Mesenchymal stem cell (in vitro differentiated cells and primary cell): ENCODE measurements around the gene KLHL17.

ENCODE experiments used
- DNase-seq: peaks from one replicate; pipeline ENCODE4 v3.0.0-alpha.2; 2013
- H2AFZ ChIP-seq: one replicate; pipeline ENCODE4 v1.6.1; 2013; ENCODE audit warnings: low read depth, mild to moderate bottlenecking, control low read depth, inconsistent platforms, low read length, moderate library complexity
- H2AK5ac ChIP-seq: 2 replicates; pipeline ENCODE4 v1.6.1; 2013; ENCODE audit warnings: low read length, moderate library complexity, mild to moderate bottlenecking, inconsistent platforms; ENCODE audit not compliant: severe bottlenecking
- H2BK120ac ChIP-seq: one replicate; pipeline ENCODE4 v1.6.1; 2013; ENCODE audit warnings: low read depth, mild to moderate bottlenecking, inconsistent platforms, low read length, moderate library complexity
- H2BK12ac ChIP-seq, 2 experiments: one replicate each; pipeline ENCODE4 v1.6.1; 2013; ENCODE audit warnings: inconsistent platforms in 2 of 2, low read length in 2 of 2, mild to moderate bottlenecking in 2 of 2, moderate library complexity in 2 of 2, control low read depth in 1 of 2
- H2BK15ac ChIP-seq: one replicate; pipeline ENCODE4 v1.6.1; 2013; ENCODE audit warnings: mild to moderate bottlenecking, low read depth, inconsistent platforms; ENCODE audit not compliant: poor library complexity, severe bottlenecking
- H2BK5ac ChIP-seq: 2 replicates; pipeline ENCODE4 v1.6.1; 2013; ENCODE audit warnings: low read depth, mild to moderate bottlenecking, low read length, control low read depth, inconsistent platforms; ENCODE audit not compliant: poor library complexity, severe bottlenecking
- H3K14ac ChIP-seq, 2 experiments: one replicate each; pipeline ENCODE4 v1.6.1; 2013; ENCODE audit warnings: inconsistent platforms in 2 of 2, low read length in 2 of 2, control low read depth in 1 of 2, mild to moderate bottlenecking in 1 of 2, moderate library complexity in 1 of 2
- H3K18ac ChIP-seq, 2 experiments: one replicate each; pipeline ENCODE4 v1.6.1; 2013; ENCODE audit warnings: inconsistent platforms in 2 of 2, low read length in 2 of 2, control low read depth in 1 of 2, low read depth in 1 of 2, mild to moderate bottlenecking in 1 of 2
- H3K23ac ChIP-seq, 2 experiments: one replicate each; pipeline ENCODE4 v1.6.1; 2013; ENCODE audit warnings: inconsistent platforms in 2 of 2, low read length in 2 of 2, mild to moderate bottlenecking in 2 of 2, moderate library complexity in 2 of 2, control low read depth in 1 of 2
- H3K27ac ChIP-seq: 2 replicates; pipeline ENCODE4 v1.5.1; 2013; ENCODE audit warnings: mild to moderate bottlenecking, moderate library complexity, low read length, control low read depth, inconsistent platforms; ENCODE audit not compliant: poor library complexity, severe bottlenecking
- H3K27me3 ChIP-seq, 2 experiments: 2 replicates each; pipeline versions ENCODE4 v1.6.1 to v1.7.0; 2013; ENCODE audit warnings: low read length in 2 of 2, mild to moderate bottlenecking in 2 of 2, moderate library complexity in 2 of 2, control low read depth in 1 of 2, inconsistent platforms in 1 of 2; ENCODE audit not compliant: control insufficient read depth in 1 of 2, insufficient read depth in 1 of 2
- H3K36me3 ChIP-seq, 2 experiments: 2 replicates each; pipeline versions ENCODE4 v1.6.1 to v1.7.0; 2013; ENCODE audit warnings: low read length in 2 of 2, control low read depth in 1 of 2, inconsistent platforms in 1 of 2, low read depth in 1 of 2, mild to moderate bottlenecking in 1 of 2; ENCODE audit not compliant: insufficient read depth in 2 of 2, control insufficient read depth in 1 of 2
- H3K4ac ChIP-seq, 2 experiments: one replicate each; pipeline ENCODE4 v1.6.1; 2013; ENCODE audit warnings: inconsistent platforms in 2 of 2, low read length in 2 of 2, mild to moderate bottlenecking in 2 of 2, moderate library complexity in 2 of 2, control low read depth in 1 of 2, low read depth in 1 of 2
- H3K4me1 ChIP-seq: 2 replicates; pipeline ENCODE4 v1.6.1; 2013; ENCODE audit warnings: low read depth, low read length, control low read depth; ENCODE audit not compliant: control insufficient read depth, insufficient read depth
- H3K4me2 ChIP-seq: 2 replicates; pipeline ENCODE4 v1.6.1; 2013; ENCODE audit warnings: low read length, mild to moderate bottlenecking, inconsistent platforms; ENCODE audit not compliant: poor library complexity, severe bottlenecking
- H3K4me3 ChIP-seq, 2 experiments: 2 replicates each; pipeline versions ENCODE4 v1.5.1 to v1.7.0; 2013; ENCODE audit warnings: low read length in 2 of 2, mild to moderate bottlenecking in 2 of 2, control low read depth in 1 of 2, low read depth in 1 of 2; ENCODE audit not compliant: insufficient read depth in 1 of 2
- H3K79me1 ChIP-seq: replicated peaks from 2 replicates; pipeline ENCODE4 v1.6.1; 2013; ENCODE audit warnings: mild to moderate bottlenecking, control low read depth, low read length, inconsistent platforms; ENCODE audit not compliant: poor library complexity, severe bottlenecking
- H3K9ac ChIP-seq: 2 replicates; pipeline ENCODE4 v1.7.0; 2013; ENCODE audit warnings: mild to moderate bottlenecking, low read length, moderate library complexity
- H3K9me3 ChIP-seq: 2 replicates; pipeline ENCODE4 v1.7.0; 2013; ENCODE audit warnings: mild to moderate bottlenecking, low read length; ENCODE audit not compliant: control insufficient read depth
- H4K8ac ChIP-seq: one replicate; pipeline ENCODE4 v1.6.1; 2013; ENCODE audit warnings: inconsistent platforms, mild to moderate bottlenecking, low read length, moderate library complexity
- H4K91ac ChIP-seq: one replicate; pipeline ENCODE4 v1.6.1; 2013; ENCODE audit warnings: mild to moderate bottlenecking, low read length, inconsistent platforms
- WGBS: methylation state at CpG from one replicate; pipeline ENCODE4 v1.1.7; 2013; ENCODE audit warnings: mixed read lengths; 5-methylcytosine and 5-hydroxymethylcytosine counted together

KLHL17 gene

GRCh38 chr1:999725-1000356 lies 39.5 kb downstream of the KLHL17 start, which contains the start of gene HES4:
Gene HES4 (minus strand): TSS chr1:1000097. CDS start chr1:999973, 124 bp downstream.
- Histone ChIP-seq H2BK120ac (peak within 1 kb of the TSS; percentile 95), H2AFZ (peak within 1 kb of the TSS; percentile 78), H2AK5ac (no peak within 1 kb of the TSS), H3K36me3 (peaks cover 0 to 11% of the 10 kb centered on the region in 2 experiments), H3K4me2 (peak within 1 kb of the TSS; percentile 99), H4K8ac (peak within 1 kb of the TSS; percentile 75), H2BK15ac (peak within 1 kb of the TSS; percentile 87), H2BK12ac (peak within 1 kb of the TSS in 1 of 2 experiments; percentile 90), H3K4ac (peak within 1 kb of the TSS; percentile 85 to 97), H3K9ac (peak within 1 kb of the TSS; percentile 83), H3K18ac (peak within 1 kb of the TSS; percentile 82 to 98), H3K27ac (no peak within 1 kb of the TSS), H3K4me1 (peaks cover 48% of the 10 kb centered on the region), H3K4me3 (peak within 1 kb of the TSS; percentile 55 to 71), H3K14ac (peak within 1 kb of the TSS in 1 of 2 experiments; percentile 86), H3K27me3 (peaks cover 16 to 82% of the 10 kb centered on the region in 2 experiments), H3K9me3 (no peaks in the 10 kb centered on the region), H3K23ac (peak within 1 kb of the TSS in 1 of 2 experiments; percentile 100), H3K79me1 (peaks cover 4% of the 10 kb centered on the region), H2BK5ac (no peak within 1 kb of the TSS), H4K91ac (peak within 1 kb of the TSS; percentile 80)
- WGBS = under 1% methylated on average over 64 of the region's 95 CpGs
- peak; percentile 94 for DNase-seq

- peak; percentile 90 for DNase-seq
- Histone ChIP-seq H3K23ac (peak overlapping the region in 1 of 2 experiments; percentile 94), H3K36me3 (peaks cover 0 to 11% of the 10 kb centered on the region in 2 experiments), H3K4me2 (peak overlapping the region; percentile 99), H3K18ac (peak overlapping the region; percentile 82 to 98), H2BK15ac (peak overlapping the region; percentile 87), H3K27me3 (peaks cover 16 to 82% of the 10 kb centered on the region in 2 experiments), H3K14ac (peak overlapping the region in 1 of 2 experiments; percentile 86), H3K27ac (no peak overlapping the region), H3K79me1 (peaks cover 4% of the 10 kb centered on the region), H2BK120ac (peak overlapping the region; percentile 95), H2AFZ (peak overlapping the region; percentile 78), H3K9me3 (no peaks in the 10 kb centered on the region), H2BK5ac (no peak overlapping the region), H2BK12ac (peak overlapping the region in 1 of 2 experiments; percentile 90), H4K8ac (peak overlapping the region; percentile 71), H2AK5ac (no peak overlapping the region), H3K4ac (peak overlapping the region; percentile 85 to 97), H3K4me3 (peak overlapping the region; percentile 55 to 71), H4K91ac (peak overlapping the region; percentile 80), H3K9ac (peak overlapping the region; percentile 83), H3K4me1 (peaks cover 55% of the 10 kb centered on the region)
- under 1% methylated on average over 70 of the region's 75 CpGs for WGBS
Measured at GRCh38 chr1:1000357-1001056, 40.1 kb downstream of the KLHL17 start.

- Histone ChIP-seq H3K14ac (no peak overlapping the region), H2AFZ (no peak overlapping the region), H3K4me1 (peaks cover 57% of the 10 kb centered on the region), H3K23ac (no peak overlapping the region), H3K9me3 (no peaks in the 10 kb centered on the region), H4K8ac (peak overlapping the region; percentile 75), H2BK12ac (peak overlapping the region in 1 of 2 experiments; percentile 90), H2BK5ac (no peak overlapping the region), H3K4me2 (peak overlapping the region; percentile 99), H3K18ac (peak overlapping the region; percentile 34 to 35), H2AK5ac (no peak overlapping the region), H2BK15ac (peak overlapping the region; percentile 75), H3K79me1 (peaks cover 4% of the 10 kb centered on the region), H3K36me3 (peaks cover 0 to 11% of the 10 kb centered on the region in 2 experiments), H4K91ac (no peak overlapping the region), H3K27me3 (peaks cover 16 to 83% of the 10 kb centered on the region in 2 experiments), H3K27ac (no peak overlapping the region), H3K4ac (peak overlapping the region in 1 of 2 experiments; percentile 57), H2BK120ac (peak overlapping the region; percentile 46), H3K9ac (peak overlapping the region; percentile 83), H3K4me3 (peak overlapping the region; percentile 47 to 55)
- DNase-seq = no peak
- WGBS = 4% methylated on average over 37 of the region's 58 CpGs
Measured at GRCh38 chr1:1001057-1001783, 40.8 kb downstream of the KLHL17 start.
